HepG2 (cell line): ENCODE measurements around the gene RASA3. TPM values are rescaled to one million over a fixed set of nuclear protein-coding genes. Genes with fewer than 3 reads are reported as not detected.

Experiments
- ATAC-seq: fragments of 200-7000 bp; cut with Tn5 transposase; 3 replicates; pipeline ENCODE4 v1.9.1; 2020; ENCODE audit warnings: mild to moderate bottlenecking, moderate library complexity
- BruUV-seq: library from RNA; stranded (reverse); fragments of 400-500 nt; replicated peaks from 2 replicates; lab custom pipeline; 2021; lab: Mats Ljungman, UMichigan
- CTCF ChIA-PET: fragments of 300-600 bp; formaldehyde crosslinking; extraction: SDS; loops from one replicate; lab custom pipeline; 2021; ENCODE audit warnings: low total read pairs, inconsistent platforms, low intra/inter-chr PET ratio; lab: Yijun Ruan, JAX
- POLR2A ChIA-PET: fragments of 350-600 bp; sonication (Branson Sonifier 250); formaldehyde crosslinking; loops from one replicate; lab custom pipeline; 2020; ENCODE audit warnings: antibody characterized with exemption, inconsistent platforms; lab: Yijun Ruan, JAX
- DNase-seq: peaks from one replicate; pipeline ENCODE4 v3.0.0-alpha.2; 2015; ENCODE audit warnings: low spot score
- FAIRE-seq: peaks from 3 replicates; lab custom pipeline; 2011; peaks lifted over from hg19 to GRCh38; lab: Jason Lieb, UNC
- H2AFZ ChIP-seq: one replicate; pipeline ENCODE4 v1.6.1; 2011; ENCODE audit warnings: low read length, inconsistent platforms
- H3K27ac ChIP-seq: fragments of 300-600 bp; 3 replicates; pipeline ENCODE4 v1.8.0; 2011; ENCODE audit warnings: mixed run types, mild to moderate bottlenecking, mixed read lengths, low read length, inconsistent platforms; ENCODE audit not compliant: insufficient read depth; ENCODE audit errors: extremely low read length
- H3K27me3 ChIP-seq, 2 experiments: fragments of 200-600 bp in 1 of 2; 2 replicates in 1 of 2; 3 replicates in 1 of 2; pipeline versions ENCODE4 v1.6.0 to v1.8.0; 2011; ENCODE audit warnings: low read length in 2 of 2, mild to moderate bottlenecking in 2 of 2, moderate library complexity in 2 of 2, inconsistent platforms in 1 of 2; ENCODE audit not compliant: insufficient read depth in 2 of 2, control insufficient read depth in 1 of 2
- H3K36me3 ChIP-seq, 2 experiments: fragments of 200-600 bp in 1 of 2; replicated peaks in 1 of 2; 2 replicates in 1 of 2; 3 replicates in 1 of 2; pipeline versions ENCODE4 v1.5.1 to v1.8.0; 2011; ENCODE audit warnings: low read length in 2 of 2, inconsistent platforms in 1 of 2; ENCODE audit not compliant: insufficient read depth in 2 of 2, control insufficient read depth in 1 of 2
- H3K4me1 ChIP-seq: 2 replicates; pipeline ENCODE4 v1.5.1; 2012; ENCODE audit warnings: low read length, inconsistent platforms; ENCODE audit not compliant: insufficient read depth
- H3K4me2 ChIP-seq: 2 replicates; pipeline ENCODE4 v1.6.0; 2011; ENCODE audit warnings: low read depth, low read length, inconsistent platforms
- H3K4me3 ChIP-seq, 3 experiments: fragments of 200-600 bp in 1 of 3; sonication (generic), shearing (Covaris generic) in 1 of 3; replicated peaks in 1 of 3; 2 replicates each; pipeline ENCODE4 v1.5.1; 2011 to 2016; ENCODE audit warnings: low read length in 3 of 3, inconsistent platforms in 2 of 3, low read depth in 2 of 3, mild to moderate bottlenecking in 2 of 3, control low read depth in 1 of 3, mixed read lengths in 1 of 3; ENCODE audit not compliant: insufficient read depth in 1 of 3
- H3K79me2 ChIP-seq: one replicate; pipeline ENCODE4 v1.6.1; 2011; ENCODE audit warnings: low read length, inconsistent platforms; ENCODE audit not compliant: insufficient read depth
- H3K9ac ChIP-seq: 2 replicates; pipeline ENCODE4 v1.6.0; 2011; ENCODE audit warnings: mild to moderate bottlenecking, low read depth, low read length, inconsistent platforms; ENCODE audit not compliant: insufficient read depth
- H3K9me3 ChIP-seq: 2 replicates; pipeline ENCODE4 v1.5.1; 2012; ENCODE audit warnings: mild to moderate bottlenecking, low read length
- H4K20me1 ChIP-seq: 2 replicates; pipeline ENCODE4 v1.6.0; 2011; ENCODE audit warnings: inconsistent platforms, mild to moderate bottlenecking, low read length, moderate library complexity; ENCODE audit not compliant: insufficient read depth
- ISX ChIP-seq: sonication (generic); formaldehyde crosslinking; conservative IDR thresholded peaks from 2 replicates; pipeline ENCODE4 v1.5.0; 2020; ENCODE audit warnings: missing genetic modification reagents
- TRIM24 ChIP-seq: sonication (generic); formaldehyde crosslinking; IDR thresholded peaks from 2 replicates; pipeline ENCODE4 v1.8.0; 2022; ENCODE audit warnings: mild to moderate bottlenecking, missing genetic modification reagents
- ZSCAN30 ChIP-seq: sonication (generic); formaldehyde crosslinking; IDR thresholded peaks from 2 replicates; pipeline ENCODE4 v1.5.0; 2020; ENCODE audit warnings: mild to moderate bottlenecking, missing genetic modification reagents
- WGBS: methylation state at CpG from one replicate; pipeline ENCODE4 v1.1.6; 2017; ENCODE audit warnings: low lambda C conversion rate; 5-methylcytosine and 5-hydroxymethylcytosine counted together
- in situ Hi-C: cut with HindIII; loops from 2 replicates; pipeline ENCODE4 v1.10.0; 2017; ENCODE audit warnings: low pct_unique_long_range_greater_than_20kb; ENCODE audit not compliant: extremely low pct_ligation_motif_present
- intact Hi-C: fragments of 100-400 bp; cut with micrococcal nuclease; formaldehyde crosslinking; loops from one replicate; pipeline ENCODE4 v1.10.0; 2022; ENCODE audit not compliant: unreplicated experiment
- polyA plus RNA-seq, 8 experiments: library from polyadenylated mRNA; depleted of rRNA in 3 of 8; stranded (reverse) in 7 of 8; unstranded in 1 of 8; fragments of >200 nt; fragmentation: Illumina TruSeq in 4 of 8; extraction: Trizol in 4 of 8; gene quantifications; 2 replicates each; pipeline versions ENCODE4 v1.2.1 to v1.2.3, GENCODE V29; 2011 to 2016; ENCODE audit warnings: low read depth in 4 of 8, missing spikeins in 1 of 8, mixed read lengths in 1 of 8; ENCODE audit not compliant: insufficient read depth in 1 of 8
- total RNA-seq, 5 experiments: library from RNA; depleted of rRNA; stranded (reverse); fragments of >200 nt; fragmentation: Illumina TruSeq; extraction: Trizol; gene quantifications; 2 replicates each; pipeline ENCODE4 v1.2.3, GENCODE V29; 2016; ENCODE audit warnings: low read depth in 1 of 5
- TF ChIP-seq, protein P1 (sequence below): IDR thresholded peaks from 2 replicates; pipeline ENCODE4 v1.6.1; 2016; ENCODE audit warnings: control low read depth

RASA3 gene
- total and polyA plus RNA-seq, 2 of the 13 experiments (the other 11 are each of a cell fraction or from before 2014, with no cell fraction given) = 0.05 TPM; not detected in 1

DNA sequence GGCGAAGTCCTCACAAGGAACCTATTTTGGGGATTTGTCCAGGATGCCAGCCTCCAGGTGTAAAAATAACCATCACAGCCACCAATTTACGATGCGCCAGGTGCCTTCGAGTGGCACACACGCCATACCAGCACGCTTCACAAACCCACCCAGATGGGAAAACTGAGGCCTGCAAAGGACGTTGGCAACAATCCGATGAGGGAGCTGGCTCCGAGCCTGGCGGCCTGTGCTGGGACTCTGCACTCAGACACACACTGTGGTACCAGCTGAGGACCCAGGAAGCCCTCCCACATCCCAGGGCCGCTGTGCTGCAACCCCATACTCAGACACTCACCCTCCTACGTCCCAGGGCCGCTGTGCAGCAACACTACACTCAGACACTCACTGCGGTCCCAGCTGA is 93.5 kb downstream of the RASA3 start:
- Histone ChIP-seq H3K79me2 (no peaks in the 10 kb centered on the region), H3K36me3 (no peaks in the 10 kb centered on the region), H2AFZ (no peak overlapping the region)
- TF ChIP-seq ZSCAN30 (CRISPR knock-in tag) (no peak), TRIM24 (no peak)
- TF ChIP-seq, all 625 proteins: peak for 0
- FAIRE-seq = no peak
- Histone ChIP-seq H3K4me2 (no peak overlapping the region), H3K9ac (no peak overlapping the region), H3K9me3 (no peaks in the 10 kb centered on the region), H3K27me3 (peaks cover 2 to 35% of the 10 kb centered on the region in 2 experiments; a peak in 3 of 5 replicates), H4K20me1 (no peaks in the 10 kb centered on the region), H3K27ac (no peak overlapping the region), H3K4me1 (no peaks in the 10 kb centered on the region), H3K4me3 (no peak overlapping the region)
- CTCF ChIA-PET = no interaction called here
- no peak for ATAC-seq
- intact Hi-C loops (no loop called here), in situ Hi-C loops (no loop called here)
- POLR2A ChIA-PET = no interaction called here
- DNase-seq = no peak
- 7% methylated on average over 11 of the region's 14 CpGs for WGBS
- no TSS peak for BruUV-seq

DNA sequence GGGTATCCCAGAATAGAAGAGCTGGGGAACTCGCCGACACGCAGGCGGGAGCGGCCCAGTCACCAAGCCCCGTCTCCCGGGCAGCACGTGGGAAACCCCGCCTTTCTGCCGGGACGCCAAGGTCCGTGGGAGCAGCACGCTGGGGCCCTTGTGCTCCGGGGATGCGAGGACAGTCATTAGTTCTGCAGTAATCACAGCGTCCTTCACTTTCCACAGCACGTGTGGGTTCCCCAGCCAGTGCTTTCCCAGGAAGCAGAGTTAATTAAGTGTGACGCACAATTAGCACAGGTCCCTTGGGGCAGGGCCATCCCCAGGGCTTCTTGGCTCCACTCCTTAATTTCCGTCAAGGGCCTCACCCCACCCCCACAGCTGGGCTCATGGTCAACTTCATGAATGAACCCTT is 94.2 kb downstream of the RASA3 start:
- no TSS peak for BruUV-seq
- Histone ChIP-seq H3K79me2 (no peaks in the 10 kb centered on the region), H3K9me3 (no peaks in the 10 kb centered on the region), H3K4me1 (no peaks in the 10 kb centered on the region), H3K9ac (no peak overlapping the region), H3K4me3 (no peak overlapping the region), H3K27me3 (peaks cover 4 to 35% of the 10 kb centered on the region in 2 experiments; a peak in 3 of 5 replicates), H3K36me3 (no peaks in the 10 kb centered on the region), H2AFZ (no peak overlapping the region), H3K27ac (no peak overlapping the region), H4K20me1 (no peaks in the 10 kb centered on the region), H3K4me2 (no peak overlapping the region)
- intact Hi-C loops (no loop called here), in situ Hi-C loops (no loop called here)
- POLR2A ChIA-PET = no interaction called here
- ATAC-seq (no peak), DNase-seq (no peak), FAIRE-seq (no peak)
- WGBS = 50% methylated on average over 1 of the region's 19 CpGs
- CTCF ChIA-PET = no interaction called here
- TF ChIP-seq, protein P1, sequence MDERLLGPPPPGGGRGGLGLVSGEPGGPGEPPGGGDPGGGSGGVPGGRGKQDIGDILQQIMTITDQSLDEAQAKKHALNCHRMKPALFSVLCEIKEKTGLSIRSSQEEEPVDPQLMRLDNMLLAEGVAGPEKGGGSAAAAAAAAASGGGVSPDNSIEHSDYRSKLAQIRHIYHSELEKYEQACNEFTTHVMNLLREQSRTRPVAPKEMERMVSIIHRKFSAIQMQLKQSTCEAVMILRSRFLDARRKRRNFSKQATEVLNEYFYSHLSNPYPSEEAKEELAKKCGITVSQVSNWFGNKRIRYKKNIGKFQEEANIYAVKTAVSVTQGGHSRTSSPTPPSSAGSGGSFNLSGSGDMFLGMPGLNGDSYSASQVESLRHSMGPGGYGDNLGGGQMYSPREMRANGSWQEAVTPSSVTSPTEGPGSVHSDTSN (CRISPR knock-in tag) = no peak
- TF ChIP-seq ISX (CRISPR knock-in tag) = no peak
